GM12878 (cell line): ENCODE measurements around the gene SEC14L1.

Source experiments
- CTCF ChIP-seq, 3 experiments: IDR thresholded peaks in 2 of 3; conservative IDR thresholded peaks in 1 of 3; 2 replicates each; pipeline ENCODE4 v1.5.1; 2011; ENCODE audit warnings: low read depth in 3 of 3, low read length in 3 of 3, mild to moderate bottlenecking in 3 of 3, control low read depth in 2 of 3, moderate library complexity in 2 of 3, inconsistent platforms in 1 of 3, mixed read lengths in 1 of 3; ENCODE audit not compliant: control insufficient read depth in 2 of 3, insufficient read depth in 1 of 3; ENCODE audit errors: extremely low read depth in 1 of 3
- ESRRA ChIP-seq: IDR thresholded peaks from 2 replicates; pipeline ENCODE4 v1.6.1; 2012; ENCODE audit warnings: mild to moderate bottlenecking, low read length, improper control_type of control experiment
- FOXK2 ChIP-seq: fragments of 450-650 bp; IDR thresholded peaks from 2 replicates; pipeline ENCODE4 v1.6.1; 2017; ENCODE audit warnings: mild to moderate bottlenecking, moderate library complexity
- HDAC2 ChIP-seq: fragments of 200-600 bp; sonication (generic); IDR thresholded peaks from 2 replicates; pipeline ENCODE4 v1.6.1; 2017
- KDM1A ChIP-seq: fragments of 200-600 bp; sonication (generic); IDR thresholded peaks from 2 replicates; pipeline ENCODE4 v1.6.1; 2016; ENCODE audit warnings: borderline replicate concordance
- MAX ChIP-seq: IDR thresholded peaks from 2 replicates; pipeline ENCODE4 v1.6.1; 2012; ENCODE audit warnings: low read depth, low read length, improper control_type of control experiment
- POLR2AphosphoS2 ChIP-seq: IDR thresholded peaks from 2 replicates; pipeline ENCODE4 v1.6.1; 2011; ENCODE audit warnings: low read depth, mild to moderate bottlenecking, low read length, improper control_type of control experiment, moderate library complexity
- SMARCA5 ChIP-seq: fragments of 450-650 bp; IDR thresholded peaks from 2 replicates; pipeline ENCODE4 v1.6.1; 2017; ENCODE audit warnings: mild to moderate bottlenecking
- SP1 ChIP-seq: IDR thresholded peaks from one replicate; pipeline ENCODE4 v1.6.1; 2011; ENCODE audit warnings: low read depth, low read length

- TF ChIP-seq HDAC2: no peak
- TF ChIP-seq ESRRA: no peak
- TF ChIP-seq SMARCA5: no peak
- TF ChIP-seq KDM1A: no peak
- TF ChIP-seq FOXK2: no peak
- TF ChIP-seq POLR2AphosphoS2: no peak
- TF ChIP-seq CTCF (IDR thresholded peaks at IDR 0.05 in 2 of 3, conservative IDR thresholded peaks at IDR 0.05 in 1 of 3; ENCODE audit: control insufficient read depth in 2 of 3, extremely low read depth in 1 of 3, insufficient read depth in 1 of 3, low read depth in 3 of 3, low read length in 3 of 3): no peak
- TF ChIP-seq MAX: no peak
- TF ChIP-seq SP1: no peak
Measured at GRCh38 chr17:77258638-77259037, 117.9 kb downstream of the SEC14L1 start.
